SK-N-MC (cell line): Measurements from ENCODE around the gene TTC16.

ENCODE experiments used
- EZH2 ChIP-seq: fragments of 200-600 bp; sonication (generic); IDR thresholded peaks from one replicate; pipeline ENCODE4 v1.6.1; 2017; ENCODE audit warnings: antibody characterized with exemption
- FOXP2 ChIP-seq: optimal IDR thresholded peaks from 2 replicates; pipeline ENCODE3; 2011; ENCODE audit warnings: mild to moderate bottlenecking, moderate library complexity; ENCODE audit not compliant: insufficient read depth; ENCODE audit errors: extremely low read length, control extremely low read depth
- POLR2AphosphoS5 ChIP-seq: IDR thresholded peaks from 2 replicates; pipeline ENCODE4 v1.6.1; 2012; ENCODE audit warnings: mild to moderate bottlenecking, low read depth, low read length, borderline replicate concordance

- TF ChIP-seq EZH2 (no peak), POLR2AphosphoS5 (no peak), FOXP2 (no peak)
Observed at GRCh38 chr9:127714951-127715469, 869 bp upstream of the TTC16 start.
